ENCODE data around the gene B4GAT1.
"Not testable (repeated sequence)": the region's sequence is repeated elsewhere in the genome, so short reads cannot be mapped to it uniquely, and the experiment has no call there.

Gene B4GAT1

DNA sequence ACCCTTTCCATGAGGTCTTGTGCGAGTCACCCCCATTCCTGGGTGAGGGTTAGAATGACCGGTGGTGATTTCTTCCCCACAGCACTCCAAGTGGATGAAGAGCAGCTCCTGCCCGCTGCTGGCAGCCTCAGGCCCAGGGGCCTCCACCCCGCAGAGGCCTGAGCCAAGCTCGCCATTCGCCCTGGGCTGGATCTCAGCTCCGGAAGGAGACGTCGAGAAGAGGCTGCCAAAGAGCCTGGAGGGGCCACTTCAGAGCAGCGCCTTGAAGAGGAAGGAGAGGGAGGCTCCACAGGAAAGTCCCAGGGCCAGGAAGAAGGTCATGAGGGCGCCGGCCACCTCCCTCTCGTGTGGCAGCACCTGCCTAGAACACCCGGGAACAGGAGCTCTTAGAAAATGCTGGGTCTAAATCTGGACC lies 15.8 kb upstream of the B4GAT1 start:
- DNase-seq (ENCODE audit: low read depth in 2 of 2) = no peak

DNA sequence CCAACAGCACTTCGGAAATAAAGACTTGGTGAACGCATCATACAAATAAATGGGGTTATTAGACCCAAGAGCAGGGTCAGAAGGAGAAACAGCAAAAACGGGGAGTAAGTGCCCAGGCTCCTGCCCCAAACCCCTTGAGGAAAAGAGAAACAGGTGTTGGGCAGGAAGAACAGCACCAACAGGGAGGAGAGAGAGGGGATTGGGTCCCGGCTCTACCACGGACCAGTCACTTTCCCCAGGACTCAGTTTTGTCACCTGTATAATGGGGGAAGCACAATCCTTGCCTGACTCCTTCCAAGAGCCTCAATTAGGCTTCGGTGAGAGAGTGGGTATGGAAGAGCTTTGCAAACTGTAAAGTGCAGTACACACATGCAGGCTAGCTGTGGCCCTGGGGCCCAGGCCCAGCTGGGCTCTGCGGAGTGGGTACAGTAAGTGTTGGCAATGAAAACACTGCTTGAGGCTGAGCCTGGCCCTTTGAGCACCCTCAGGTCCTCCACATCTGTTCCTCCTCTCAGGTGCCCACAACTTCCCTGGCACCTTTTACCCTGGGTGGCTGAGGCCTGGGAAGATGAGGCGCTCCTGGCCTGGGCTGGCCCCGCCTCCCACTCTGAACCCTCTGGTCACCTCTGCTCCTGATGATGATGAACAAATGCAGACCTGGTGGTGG lies 15.2 kb upstream of the B4GAT1 start:
- DNase-seq (ENCODE audit: low read depth in 2 of 2) = no peak

DNA sequence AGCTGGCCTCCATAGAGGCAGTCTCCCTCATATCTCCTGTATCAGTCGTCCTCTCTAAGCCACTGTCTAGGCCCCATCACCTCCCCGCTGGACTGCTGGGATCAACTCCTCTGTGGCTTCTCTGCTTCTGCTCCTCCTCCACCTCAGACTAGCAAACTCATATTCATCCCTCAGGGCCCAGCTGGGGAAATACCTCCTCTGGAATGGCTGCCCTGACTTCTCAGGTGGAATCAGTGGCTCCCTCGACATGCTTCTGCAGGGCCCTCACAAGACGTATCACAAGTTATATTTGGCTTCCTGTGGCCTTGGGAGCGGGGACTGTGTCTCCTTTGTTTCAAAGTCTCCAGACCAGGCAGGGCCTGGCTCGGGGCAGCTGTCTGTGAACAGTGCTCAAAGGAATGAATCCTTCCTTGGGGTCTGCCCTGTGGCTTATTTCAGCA lies 14.1 kb upstream of the B4GAT1 start:
- no peak for DNase-seq (ENCODE audit: low read depth in 2 of 2)

DNA sequence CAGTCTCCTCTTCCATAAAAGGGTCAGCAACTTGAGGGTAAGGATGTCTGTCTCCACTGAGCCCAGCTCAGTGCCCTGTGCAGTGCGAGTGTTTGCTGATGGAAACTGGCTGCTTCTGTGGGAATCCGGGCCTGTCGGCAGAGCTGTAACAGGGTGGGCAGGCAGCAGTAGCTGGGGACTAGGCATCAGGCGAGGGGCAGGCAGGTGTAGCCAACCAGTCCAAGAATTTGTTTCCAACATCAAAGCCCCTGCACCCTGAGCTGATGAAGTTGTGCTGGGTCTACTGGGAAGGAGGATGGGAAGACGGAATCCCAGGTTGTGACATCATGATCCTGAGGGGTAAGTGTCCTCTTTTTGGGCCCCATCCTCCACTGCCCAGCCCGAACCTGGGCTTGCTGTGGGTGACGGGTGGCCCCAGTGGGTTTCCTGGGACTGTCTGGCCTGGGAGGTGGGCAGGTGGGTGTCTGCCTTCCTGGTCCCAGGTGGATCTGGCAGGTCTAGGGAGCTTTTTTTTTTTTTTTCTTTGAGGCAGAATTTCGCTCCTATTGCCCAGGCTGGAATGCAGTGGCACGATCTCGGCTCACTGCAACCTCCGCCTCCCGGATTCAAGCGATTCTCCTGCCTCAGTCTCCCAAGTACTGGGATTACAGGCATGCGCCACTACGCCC lies 13.1 kb upstream of the B4GAT1 start:
- DNase-seq (ENCODE audit: low read depth in 2 of 2) = no peak

DNA sequence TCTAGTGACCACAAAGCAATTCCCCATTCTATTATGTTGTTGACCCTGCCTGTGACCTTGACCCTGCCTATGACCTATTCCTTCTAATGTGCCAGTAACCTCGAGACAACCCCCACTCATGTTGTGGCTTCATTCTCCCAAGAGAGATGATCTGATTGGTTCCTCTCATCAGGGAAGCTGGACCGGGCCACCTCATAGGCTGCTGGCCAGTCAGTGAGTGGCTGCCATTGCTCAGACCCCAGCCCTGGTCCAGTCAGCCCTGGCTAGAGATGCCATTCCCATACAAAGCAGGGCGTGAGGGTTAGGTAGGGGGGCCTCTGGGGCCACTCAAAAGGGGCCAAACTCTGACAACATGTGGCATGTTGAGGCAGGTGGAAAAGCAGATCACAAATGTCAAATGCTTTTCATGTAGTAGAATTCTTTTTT lies 12.2 kb upstream of the B4GAT1 start:
- no peak for DNase-seq (ENCODE audit: low read depth in 2 of 2)

DNA sequence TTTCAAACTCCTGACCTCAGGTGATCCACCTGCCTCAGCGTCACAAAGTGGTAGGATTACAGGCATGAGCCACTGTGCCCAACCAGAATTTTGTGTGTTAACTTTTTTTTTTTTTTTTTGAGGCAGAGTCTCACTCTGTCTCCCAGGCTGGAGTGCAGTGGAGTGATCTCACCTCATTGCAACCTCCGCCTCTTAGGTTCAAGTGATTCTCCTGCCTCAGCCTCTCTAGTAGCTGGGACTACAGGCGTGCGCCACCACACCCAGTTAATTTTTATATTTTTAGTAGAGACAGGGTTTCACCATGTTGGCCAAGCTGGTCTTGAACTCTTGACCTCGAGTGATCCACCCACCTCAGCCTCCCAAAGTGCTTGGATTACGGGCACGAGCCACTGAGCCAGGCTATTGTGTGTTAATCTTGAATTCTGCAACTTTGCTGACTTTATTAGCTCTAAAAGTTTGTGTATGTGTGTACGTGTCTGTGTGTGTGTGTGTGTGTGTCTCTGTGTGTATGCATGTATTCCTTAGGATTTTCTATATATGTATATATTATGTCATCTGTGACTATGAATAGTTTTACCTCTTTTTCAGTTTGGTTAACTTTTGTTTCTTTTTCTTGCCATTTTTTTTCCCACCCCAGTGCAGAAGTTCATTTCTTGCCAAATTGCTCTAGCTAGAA lies 3.3 kb upstream of the B4GAT1 start:
- not testable (repeated sequence) for DNase-seq (ENCODE audit: low read depth in 2 of 2)

DNA sequence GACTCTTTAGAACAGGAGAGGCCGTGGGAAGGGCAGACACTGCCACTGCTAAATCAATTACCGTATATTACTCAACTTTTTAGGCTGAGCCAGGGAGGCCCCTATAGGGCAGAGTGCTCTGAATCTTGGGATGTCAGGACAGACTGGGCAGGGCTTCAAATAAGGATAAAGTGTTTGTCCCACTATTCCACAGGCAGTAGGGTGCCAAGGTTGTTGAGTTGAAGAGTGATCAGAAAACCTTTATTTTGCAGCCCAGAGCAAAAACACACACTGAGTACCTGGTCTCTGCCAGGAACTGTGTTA lies 1.6 kb upstream of the B4GAT1 start:
- DNase-seq (ENCODE audit: low read depth in 2 of 2) = no peak

DNA sequence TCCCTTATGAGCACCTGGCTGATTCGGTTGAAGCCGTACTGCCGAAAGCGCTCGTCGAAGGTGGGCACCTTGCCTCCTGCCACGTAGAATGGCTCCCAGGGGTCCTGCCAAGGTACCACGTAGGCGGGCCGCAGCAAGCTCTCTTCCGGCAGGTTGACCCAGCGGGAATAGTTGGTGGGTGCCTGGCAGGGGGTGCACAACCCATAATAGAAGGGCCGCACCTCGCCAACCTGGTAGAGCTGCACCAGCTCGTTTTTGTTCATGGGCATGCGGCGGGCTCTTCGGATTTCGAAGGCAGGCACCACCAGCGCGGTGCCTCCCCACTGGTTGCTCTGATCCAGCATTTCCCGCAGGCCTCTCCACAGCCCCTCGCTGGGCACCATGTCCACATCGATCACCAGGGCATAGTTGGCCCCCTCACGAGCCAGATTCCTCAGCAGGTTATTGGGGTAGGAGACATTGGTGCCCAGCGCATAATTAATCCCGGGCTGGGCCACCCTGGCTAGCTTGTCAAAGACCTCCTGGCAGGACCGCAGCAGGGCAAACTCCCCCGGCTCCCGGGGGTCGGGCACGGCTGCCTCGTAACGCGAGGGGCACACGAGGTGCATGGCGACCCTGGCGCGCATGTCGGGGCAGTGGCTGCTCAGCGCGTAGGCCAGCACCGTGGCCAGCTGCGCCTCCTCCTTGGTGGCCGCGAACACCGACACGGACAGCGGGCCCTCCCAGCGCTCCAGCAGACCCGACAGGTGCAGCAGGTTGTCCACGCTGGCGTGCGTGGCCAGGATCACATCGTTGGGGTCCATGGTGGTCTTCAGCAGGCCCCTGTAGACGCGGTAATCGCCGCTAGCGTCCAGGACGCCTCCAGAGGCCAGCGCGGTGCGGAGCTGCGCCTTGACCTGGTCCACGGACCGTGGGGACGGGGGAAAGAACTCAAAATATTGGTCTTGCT lies 679 bp downstream of the B4GAT1 start:
- DNase-seq (ENCODE audit: low read depth in 2 of 2) = no peak

DNA sequence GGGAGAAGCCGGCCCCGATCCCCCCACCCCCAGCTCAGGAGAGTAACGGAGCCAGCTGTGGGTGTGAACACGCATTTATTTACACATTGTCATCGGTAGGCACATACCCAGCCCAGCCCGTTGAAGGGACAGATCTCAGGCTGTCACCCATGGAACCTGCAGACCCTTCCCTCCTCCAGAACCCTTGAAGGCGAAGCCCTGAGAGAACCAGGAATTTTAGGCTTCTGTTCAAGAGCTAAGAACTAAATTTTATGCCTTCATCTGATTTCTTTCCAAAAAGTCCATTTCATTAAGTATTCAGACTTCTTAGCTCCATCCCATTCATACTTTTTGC lies 2.1 kb downstream of the B4GAT1 start:
- DNase-seq (ENCODE audit: low read depth in 2 of 2) = no peak

DNA sequence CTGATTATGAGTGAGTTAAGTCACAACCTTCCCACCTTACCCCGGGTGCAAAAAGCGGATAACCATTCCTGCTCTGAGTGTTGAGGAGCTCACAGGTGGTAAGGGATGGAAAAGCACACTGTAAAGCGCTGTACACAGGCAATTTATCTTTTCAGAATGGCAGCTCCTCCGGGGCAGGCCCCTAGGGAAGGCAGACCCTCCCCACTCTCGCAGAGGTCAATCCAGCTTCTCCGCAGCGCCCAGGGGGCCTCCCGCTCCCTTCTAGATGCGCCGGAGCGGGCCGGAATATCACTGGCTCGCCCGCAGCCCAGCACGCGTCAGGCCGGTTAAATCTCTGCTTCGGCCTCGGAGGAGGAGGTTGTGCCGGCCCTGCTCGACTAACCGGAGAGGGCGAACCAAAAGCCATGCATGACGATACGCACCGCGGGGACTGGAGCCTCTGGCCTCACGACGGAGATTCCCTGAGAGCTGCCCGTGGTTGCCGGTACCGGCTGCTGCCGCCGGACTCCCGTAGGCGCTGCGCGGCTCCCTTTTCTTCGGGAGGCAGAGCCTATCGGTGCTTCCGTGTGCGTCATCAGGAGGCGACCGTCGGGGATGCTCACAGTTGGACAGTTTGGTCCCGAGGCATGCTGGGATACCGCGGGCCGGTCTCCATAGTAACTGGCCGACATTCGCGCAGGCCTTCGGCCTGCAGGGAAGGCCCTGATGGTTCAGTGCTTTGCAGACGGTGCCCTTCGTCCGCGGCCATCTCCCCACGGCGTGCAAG lies 2.7 kb downstream of the B4GAT1 start, which contains the start of gene BRMS1:
Gene BRMS1, minus strand, starts transcription at position 555 of the 766 bp plus-strand sequence. CDS start 2,870 bp downstream, outside the sequence.
- DNase-seq (ENCODE audit: low read depth in 2 of 2) = peak; percentile 82 to 87

DNA sequence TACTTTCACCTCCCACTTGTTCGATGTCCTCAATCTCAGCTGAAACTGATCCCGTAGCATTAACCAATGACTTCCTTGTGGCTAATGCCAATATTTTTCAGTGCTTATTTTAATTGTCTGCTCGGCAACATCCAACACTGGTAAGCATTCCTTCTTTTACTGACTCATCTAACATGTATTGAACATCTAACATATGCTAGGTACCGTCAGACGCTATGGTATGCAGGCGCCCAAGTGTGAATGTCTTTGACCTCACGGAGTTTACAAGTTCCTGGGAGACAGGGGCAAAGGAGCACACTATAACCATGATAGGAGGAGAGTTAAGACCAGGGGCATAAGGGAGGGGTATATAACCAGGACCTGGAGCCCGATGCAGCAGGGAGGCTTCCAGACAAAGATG lies 4.3 kb downstream of the B4GAT1 start:
- no peak for DNase-seq (ENCODE audit: low read depth in 2 of 2)

DNA sequence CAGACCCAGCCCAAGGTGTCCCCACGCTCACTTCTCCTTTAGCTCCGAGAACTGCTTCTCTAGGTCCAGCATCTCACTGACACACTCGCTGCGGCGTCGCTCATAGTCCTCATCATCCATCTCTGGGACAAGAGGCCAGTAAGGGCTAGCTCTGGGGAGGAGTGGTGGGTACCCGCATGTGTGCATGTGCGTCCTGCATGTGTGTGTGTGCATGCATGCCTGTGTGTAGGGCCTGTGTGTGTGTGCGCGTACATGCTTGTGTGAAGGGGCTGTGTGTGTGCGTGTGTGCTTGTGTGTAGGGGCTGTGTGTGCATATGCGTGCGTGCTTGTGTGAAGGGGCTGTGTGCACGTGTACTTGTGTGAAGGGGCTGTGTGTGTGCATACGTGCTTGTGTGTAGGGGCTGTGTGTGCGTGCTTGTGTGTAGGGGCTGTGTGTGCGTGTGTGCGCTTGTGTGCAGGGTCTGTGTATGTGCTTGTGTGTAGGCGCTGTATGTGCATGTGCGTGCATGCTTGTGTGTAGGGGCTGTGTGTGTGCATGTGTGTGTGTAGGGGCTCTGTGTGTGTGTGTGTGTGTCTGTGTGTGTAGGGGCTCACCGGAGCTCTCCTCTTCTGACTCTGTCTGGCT lies 5.8 kb downstream of the B4GAT1 start:
- DNase-seq (ENCODE audit: low read depth in 2 of 2) = no peak

DNA sequence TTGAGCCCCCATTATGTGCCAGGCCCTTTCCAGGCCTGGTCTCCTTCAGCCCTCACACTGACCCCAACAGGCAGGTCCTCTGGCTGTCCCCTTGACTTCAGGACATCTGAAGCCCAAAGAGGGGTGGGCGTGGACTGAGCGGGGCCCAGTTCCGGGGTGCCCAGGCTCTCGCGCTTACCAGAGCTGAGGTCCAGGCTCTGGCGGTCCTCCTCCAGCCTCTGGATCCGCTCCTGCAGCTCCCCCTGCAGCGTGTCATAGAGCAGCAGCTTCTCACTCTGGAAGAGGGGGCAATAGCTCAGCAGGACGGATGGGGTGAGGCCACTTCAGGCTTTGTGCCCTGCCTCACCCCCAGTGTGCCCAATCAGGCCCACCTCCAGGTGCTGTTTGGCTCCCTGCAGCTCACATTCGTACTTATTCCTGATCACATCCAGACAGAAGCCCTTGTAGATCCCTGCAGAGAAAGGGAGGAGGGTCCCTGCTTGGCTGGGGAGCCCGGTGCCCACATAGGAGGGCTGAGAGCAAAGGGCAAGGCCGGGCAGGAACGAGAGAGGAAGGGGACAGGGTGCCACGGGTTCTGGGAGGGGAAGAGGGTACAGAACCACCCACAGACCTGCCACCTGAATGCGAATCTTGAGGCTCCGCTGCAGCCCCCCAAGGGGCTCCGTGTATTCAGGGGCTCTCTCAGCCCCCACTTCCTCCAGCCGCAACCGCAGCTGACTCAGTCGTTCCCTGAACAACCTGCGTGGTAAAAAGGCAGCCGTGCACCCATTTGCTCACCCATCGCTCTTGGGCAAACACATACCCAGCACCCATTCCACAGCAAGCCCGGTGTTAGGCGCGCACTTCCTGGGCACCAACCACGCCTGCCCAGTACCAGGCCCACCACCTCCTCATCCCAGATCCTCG lies 6.6 kb downstream of the B4GAT1 start:
- DNase-seq (ENCODE audit: low read depth in 2 of 2) = no peak

DNA sequence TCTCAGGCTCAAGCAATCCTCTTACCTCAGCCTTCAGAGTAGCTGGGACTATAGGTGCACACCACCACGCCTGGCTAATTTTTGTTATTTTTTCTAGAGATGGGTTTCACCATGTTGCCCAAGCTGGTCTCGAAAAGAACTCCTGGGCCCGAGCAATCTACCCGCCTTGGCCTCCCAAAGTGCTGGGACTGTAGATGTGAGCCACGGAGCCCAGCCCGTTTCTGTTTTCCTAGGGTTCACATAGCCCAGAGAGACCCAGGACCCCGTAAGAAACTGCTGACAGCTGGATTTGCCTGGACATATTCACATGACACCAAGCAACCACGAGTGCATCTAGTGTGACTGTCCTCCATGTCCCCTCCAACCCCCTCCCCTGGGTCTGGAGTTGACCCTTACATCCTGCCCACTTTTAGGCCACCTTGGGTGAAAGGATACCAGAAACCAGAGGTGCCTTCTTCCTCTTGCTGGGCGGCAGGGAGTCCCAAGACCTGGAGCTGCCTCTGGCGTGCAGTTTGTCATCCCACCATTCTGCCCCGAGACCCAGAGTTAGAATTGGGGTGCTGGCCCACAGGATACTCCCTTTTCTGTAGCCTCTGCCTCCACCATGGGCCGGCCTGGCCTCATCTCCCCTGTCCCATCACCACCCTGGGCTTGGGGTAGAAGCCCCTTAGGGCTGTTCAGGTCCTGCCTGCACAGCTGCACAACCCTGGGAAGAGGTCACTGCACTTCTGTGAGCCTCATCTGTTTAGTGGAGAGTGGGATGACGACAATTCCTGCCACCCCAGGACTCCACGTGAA lies 7.5 kb downstream of the B4GAT1 start:
- DNase-seq (ENCODE audit: low read depth in 2 of 2) = no peak

DNA sequence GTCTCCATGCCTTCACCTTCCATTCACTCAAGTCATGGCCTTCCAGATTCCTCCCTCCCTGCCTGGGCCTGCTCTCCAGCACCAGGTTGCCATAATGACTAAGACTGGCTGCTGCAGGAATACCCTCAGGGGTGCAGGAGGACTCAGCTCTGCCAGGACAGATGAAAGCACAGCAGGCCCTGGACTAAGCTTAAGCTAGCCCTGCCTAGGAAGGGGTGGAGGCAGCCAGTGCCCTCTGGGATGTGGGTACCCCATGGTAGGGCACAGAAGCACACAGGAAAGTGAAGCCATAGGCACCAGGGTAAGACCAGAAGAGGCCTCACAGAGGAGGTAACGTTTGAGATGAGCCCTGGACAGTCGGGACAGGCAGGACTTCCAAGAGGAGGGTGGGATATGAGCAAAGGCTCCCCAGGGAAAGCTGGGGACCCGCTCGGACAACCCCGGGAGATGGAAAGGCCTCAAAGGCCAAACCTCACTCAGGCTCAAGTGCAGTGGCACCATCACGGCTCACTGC lies 8.2 kb downstream of the B4GAT1 start:
- no peak for DNase-seq (ENCODE audit: low read depth in 2 of 2)

DNA sequence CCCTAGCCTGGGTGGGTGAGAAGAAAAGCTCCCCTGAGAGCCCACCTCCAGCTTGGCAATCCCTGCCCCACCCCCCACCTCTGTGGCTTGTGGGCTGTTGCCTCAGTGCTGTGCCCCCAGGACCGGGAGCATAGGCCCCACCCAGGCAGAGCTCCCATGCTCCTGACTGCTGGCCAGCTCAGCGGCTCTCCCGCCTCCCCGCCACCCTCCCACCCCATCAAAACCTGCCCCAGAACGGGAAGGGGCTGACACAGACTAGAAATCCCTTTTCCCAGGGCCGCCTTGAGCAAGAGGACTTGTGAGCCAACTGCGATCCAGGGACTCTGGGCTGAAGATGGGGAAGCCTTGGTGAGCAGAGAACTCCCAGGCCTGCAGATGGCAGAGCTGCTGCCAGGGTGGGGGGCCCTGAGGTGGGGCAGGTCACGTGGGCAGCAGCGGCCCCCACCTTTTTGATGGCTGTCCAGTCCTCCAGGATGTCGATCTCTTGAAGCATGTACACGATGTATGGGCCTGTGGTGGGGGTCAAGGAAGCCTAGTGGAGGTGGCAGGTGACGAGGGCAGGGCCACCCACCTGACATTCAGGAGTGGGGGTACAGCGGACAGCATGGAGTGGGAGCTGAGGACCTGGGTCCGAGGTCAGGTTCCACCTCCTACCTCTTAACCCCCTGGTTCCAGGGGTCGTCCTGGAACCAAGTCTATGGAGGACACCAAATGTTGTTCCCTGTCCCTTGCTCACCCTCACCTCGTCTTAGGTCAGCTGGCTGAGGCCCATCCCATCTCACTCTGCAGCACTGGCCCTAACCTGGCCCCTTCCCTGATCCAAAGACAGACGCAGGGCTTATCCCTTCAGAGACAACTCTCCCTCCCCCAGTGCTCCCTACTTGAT lies 8.9 kb downstream of the B4GAT1 start:
- DNase-seq (ENCODE audit: low read depth in 2 of 2) = no peak

DNA sequence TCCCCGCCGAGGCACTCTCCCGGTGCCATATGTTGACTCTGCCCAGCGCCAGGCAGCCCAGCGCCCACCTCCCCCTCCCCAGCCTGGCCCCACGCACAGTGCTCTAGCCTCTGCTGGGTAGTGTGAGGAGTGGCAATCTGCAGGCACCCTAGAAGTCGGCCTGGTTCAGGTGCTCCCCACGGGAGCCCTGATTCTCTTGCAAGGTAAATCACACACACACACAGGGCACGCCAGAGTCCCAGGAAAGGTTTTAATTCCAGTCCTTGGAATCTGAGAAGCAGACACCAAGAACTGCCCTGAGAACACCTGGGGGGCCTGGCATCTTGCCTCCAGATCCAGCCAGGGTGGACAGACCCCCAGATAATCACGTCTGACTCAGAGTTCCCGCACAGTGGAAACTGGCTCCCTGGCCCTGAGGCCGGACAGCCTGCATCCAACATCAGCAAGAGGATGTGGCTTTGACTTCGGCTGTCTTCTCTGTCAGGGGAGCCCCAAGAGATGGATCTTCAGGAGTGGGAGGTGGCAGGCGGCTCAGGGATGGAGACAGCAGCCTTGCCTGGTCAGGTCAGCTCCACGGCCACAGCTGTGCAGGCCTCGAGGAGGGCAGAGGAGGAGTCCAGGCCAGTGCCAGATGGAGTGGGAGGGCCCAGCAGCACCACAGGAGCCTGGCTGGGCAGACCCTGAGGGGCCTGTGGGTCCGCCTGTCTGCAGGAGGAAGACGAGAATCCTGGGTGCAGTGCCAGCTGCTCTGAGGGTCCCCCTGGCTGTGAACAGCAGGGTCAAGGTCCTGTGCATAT lies 10.1 kb downstream of the B4GAT1 start:
- DNase-seq (ENCODE audit: low read depth in 2 of 2) = no peak
